ENCODE results near the gene TMEM234. TPM values are rescaled to one million over a fixed set of nuclear protein-coding genes. Genes with fewer than 3 reads are reported as not detected.

The TMEM234 gene
- total RNA-seq, 1 experiment from 2014 or later = 12.2 TPM

Other genes with a start within 250 kb of the TMEM234 start
- gene KHDRBS1, start 208.5 kb downstream of the TMEM234 start, total RNA-seq (2014; rRNA removed; shearing (Covaris generic); ENCODE audit: low replicate concordance) = 123 and 150 TPM in 2 replicates
- 7.3 and 13.0 TPM in 2 replicates for gene TMEM39B, start 149.4 kb downstream of the TMEM234 start, total RNA-seq (2014; rRNA removed; shearing (Covaris generic); ENCODE audit: low replicate concordance)
- 38.6 and 43.0 TPM in 2 replicates for gene KPNA6, start 114.3 kb downstream of the TMEM234 start, total RNA-seq (2014; rRNA removed; shearing (Covaris generic); ENCODE audit: low replicate concordance)
- gene TXLNA, start 42.7 kb downstream of the TMEM234 start, total RNA-seq (2014; rRNA removed; shearing (Covaris generic); ENCODE audit: low replicate concordance) = 78.6 and 87.6 TPM in 2 replicates
- 1.5 TPM in 1 of 2 replicates, not detected in the other for gene CCDC28B, start 21.8 kb downstream of the TMEM234 start, total RNA-seq (2014; rRNA removed; shearing (Covaris generic); ENCODE audit: low replicate concordance)
- gene IQCC, start 16.7 kb downstream of the TMEM234 start, total RNA-seq (2014; rRNA removed; shearing (Covaris generic); ENCODE audit: low replicate concordance) = 1.4 and 3.8 TPM in 2 replicates
- gene DCDC2B, start 13.3 kb downstream of the TMEM234 start, total RNA-seq (2014; rRNA removed; shearing (Covaris generic); ENCODE audit: low replicate concordance) = not detected in 2 replicates
- gene EIF3I, start 54 bp upstream of the TMEM234 start, total RNA-seq (2014; rRNA removed; shearing (Covaris generic); ENCODE audit: low replicate concordance) = 515 and 870 TPM in 2 replicates
- 0.30 TPM in 1 of 2 replicates, not detected in the other for gene FAM167B, start 24.9 kb upstream of the TMEM234 start, total RNA-seq (2014; rRNA removed; shearing (Covaris generic); ENCODE audit: low replicate concordance)
- gene LCK, start 28.9 kb upstream of the TMEM234 start, total RNA-seq (2014; rRNA removed; shearing (Covaris generic); ENCODE audit: low replicate concordance) = not detected in 2 replicates
- gene HDAC1, start 69.7 kb upstream of the TMEM234 start, total RNA-seq (2014; rRNA removed; shearing (Covaris generic); ENCODE audit: low replicate concordance) = 88.0 and 98.3 TPM in 2 replicates
- 12.6 and 19.1 TPM in 2 replicates for gene MARCKSL1, start 113.9 kb upstream of the TMEM234 start, total RNA-seq (2014; rRNA removed; shearing (Covaris generic); ENCODE audit: low replicate concordance)
- gene FAM229A, start 140.1 kb upstream of the TMEM234 start, total RNA-seq (2014; rRNA removed; shearing (Covaris generic); ENCODE audit: low replicate concordance) = 0.10 TPM in 1 of 2 replicates, not detected in the other
- not detected in 2 replicates for gene TSSK3, start 140.2 kb upstream of the TMEM234 start, total RNA-seq (2014; rRNA removed; shearing (Covaris generic); ENCODE audit: low replicate concordance)
- 35.8 and 52.2 TPM in 2 replicates for gene BSDC1, start 172.1 kb upstream of the TMEM234 start, total RNA-seq (2014; rRNA removed; shearing (Covaris generic); ENCODE audit: low replicate concordance)
- gene ZBTB8B, start 242.7 kb upstream of the TMEM234 start, total RNA-seq (2014; rRNA removed; shearing (Covaris generic); ENCODE audit: low replicate concordance) = not detected in 2 replicates